Measurements from ENCODE around the gene HNRNPH2.

DNA sequence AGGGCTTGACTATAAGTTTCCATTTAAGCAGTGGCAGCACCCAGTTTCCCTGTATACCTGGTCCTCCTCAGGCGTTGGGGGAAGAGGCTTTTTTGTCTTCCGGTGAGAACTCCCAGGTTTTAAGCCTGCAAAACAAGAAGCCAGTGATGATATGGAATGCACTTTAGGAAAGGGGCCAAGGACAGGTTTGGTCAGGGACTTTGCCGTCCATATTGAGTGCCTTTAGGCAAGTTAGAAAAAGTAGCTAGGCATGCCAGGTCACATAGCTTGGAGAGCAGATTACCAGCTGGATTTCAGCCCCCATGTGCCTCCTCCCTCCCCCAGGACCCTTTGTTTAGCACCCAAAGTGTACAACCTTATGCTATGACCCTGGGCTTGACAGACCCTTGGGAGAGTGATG lies 45.9 kb upstream of the HNRNPH2 start:
- TF ChIP-seq, protein P1, sequence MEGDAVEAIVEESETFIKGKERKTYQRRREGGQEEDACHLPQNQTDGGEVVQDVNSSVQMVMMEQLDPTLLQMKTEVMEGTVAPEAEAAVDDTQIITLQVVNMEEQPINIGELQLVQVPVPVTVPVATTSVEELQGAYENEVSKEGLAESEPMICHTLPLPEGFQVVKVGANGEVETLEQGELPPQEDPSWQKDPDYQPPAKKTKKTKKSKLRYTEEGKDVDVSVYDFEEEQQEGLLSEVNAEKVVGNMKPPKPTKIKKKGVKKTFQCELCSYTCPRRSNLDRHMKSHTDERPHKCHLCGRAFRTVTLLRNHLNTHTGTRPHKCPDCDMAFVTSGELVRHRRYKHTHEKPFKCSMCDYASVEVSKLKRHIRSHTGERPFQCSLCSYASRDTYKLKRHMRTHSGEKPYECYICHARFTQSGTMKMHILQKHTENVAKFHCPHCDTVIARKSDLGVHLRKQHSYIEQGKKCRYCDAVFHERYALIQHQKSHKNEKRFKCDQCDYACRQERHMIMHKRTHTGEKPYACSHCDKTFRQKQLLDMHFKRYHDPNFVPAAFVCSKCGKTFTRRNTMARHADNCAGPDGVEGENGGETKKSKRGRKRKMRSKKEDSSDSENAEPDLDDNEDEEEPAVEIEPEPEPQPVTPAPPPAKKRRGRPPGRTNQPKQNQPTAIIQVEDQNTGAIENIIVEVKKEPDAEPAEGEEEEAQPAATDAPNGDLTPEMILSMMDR (optimal IDR thresholded peaks at IDR 0.05 in 1 of 3, IDR thresholded peaks at IDR 0.05 in 1 of 3, conservative IDR thresholded peaks at IDR 0.05 in 1 of 3; ENCODE audit: extremely low read depth in 1 of 3, insufficient read depth in 2 of 3, low read length in 3 of 3) = no peak
- TF ChIP-seq EZH2 (IDR thresholded peaks at IDR 0.05; ENCODE audit: low read length) = no peak
